Stimulated activated naive CD8-positive, alpha-beta T cell treated with anti-CD3 and anti-CD28 coated beads, Interleukin-15, Interleukin-2, amounts not matched to agents 100 U/mL and 50 U/mL, for 24 hours (primary cell): ENCODE results near the gene ETHE1.

Experiments used
- ATAC-seq: fragments of 150-1000 bp; cut with Tn5 transposase; one replicate; pipeline ENCODE4 v1.10.0; 2021
- DNase-seq: peaks from one replicate; pipeline ENCODE4 v3.0.0; 2021

The ETHE1 gene

GRCh38 chr19:43490759-43491158 is 36.2 kb downstream of the ETHE1 start:
- DNase-seq (no peak), ATAC-seq (no peak)

GRCh38 chr19:43489979-43490599 is 36.9 kb downstream of the ETHE1 start:
- DNase-seq (no peak), ATAC-seq (no peak)

GRCh38 chr19:43489310-43489709 is 37.7 kb downstream of the ETHE1 start:
- ATAC-seq, result no peak

GRCh38 chr19:43488179-43488578 is 38.8 kb downstream of the ETHE1 start:
- DNase-seq, result no peak
- ATAC-seq, result no peak

More at GRCh38 chr19:43489310-43489709, 37.7 kb downstream of the ETHE1 start:
- no peak for DNase-seq

- ATAC-seq (no peak), DNase-seq (no peak)
Observed at GRCh38 chr19:43486412-43486811, 40.6 kb downstream of the ETHE1 start.

GRCh38 chr19:43485951-43486350 is 41.0 kb downstream of the ETHE1 start:
- DNase-seq, result no peak
- ATAC-seq, result no peak

GRCh38 chr19:43483281-43483680 is 43.7 kb downstream of the ETHE1 start:
- no peak for ATAC-seq
- DNase-seq, result no peak

- DNase-seq, result no peak
- no peak for ATAC-seq
Observed at GRCh38 chr19:43482193-43482592, 44.8 kb downstream of the ETHE1 start.

GRCh38 chr19:43481701-43482100 is 45.3 kb downstream of the ETHE1 start:
- ATAC-seq, result no peak
- no peak for DNase-seq

GRCh38 chr19:43480574-43480973 is 46.4 kb downstream of the ETHE1 start:
- no peak for ATAC-seq
- no peak for DNase-seq

- DNase-seq (no peak), ATAC-seq (no peak)
Observed at GRCh38 chr19:43479961-43480561, 46.9 kb downstream of the ETHE1 start.

- no peak for ATAC-seq
- no peak for DNase-seq
Observed at GRCh38 chr19:43479226-43479625, 47.8 kb downstream of the ETHE1 start.

GRCh38 chr19:43478323-43478722 is 48.7 kb downstream of the ETHE1 start:
- ATAC-seq, result no peak
- DNase-seq, result no peak

GRCh38 chr19:43476606-43477005 is 50.4 kb downstream of the ETHE1 start:
- ATAC-seq (no peak), DNase-seq (no peak)

GRCh38 chr19:43474986-43475705 is 51.9 kb downstream of the ETHE1 start:
- ATAC-seq (peak; percentile 72), DNase-seq (peak; percentile 97)

GRCh38 chr19:43474487-43474886 is 52.5 kb downstream of the ETHE1 start:
- ATAC-seq (no peak), DNase-seq (no peak)

GRCh38 chr19:43471091-43471490 is 55.9 kb downstream of the ETHE1 start:
- DNase-seq (no peak), ATAC-seq (no peak)

- peak; percentile 35 for DNase-seq
- peak; percentile 66 for ATAC-seq
Observed at GRCh38 chr19:43470288-43470687, 56.7 kb downstream of the ETHE1 start.

GRCh38 chr19:43469160-43469480 is 57.9 kb downstream of the ETHE1 start:
- no peak for DNase-seq
- ATAC-seq, result no peak

GRCh38 chr19:43468354-43469159 is 58.4 kb downstream of the ETHE1 start:
- DNase-seq (no peak), ATAC-seq (no peak)

- DNase-seq (no peak), ATAC-seq (no peak)
Observed at GRCh38 chr19:43467730-43468129, 59.3 kb downstream of the ETHE1 start.

- no peak for ATAC-seq
Observed at GRCh38 chr19:43467276-43467675, 59.7 kb downstream of the ETHE1 start.

GRCh38 chr19:43466793-43467192 is 60.2 kb downstream of the ETHE1 start:
- ATAC-seq (no peak), DNase-seq (no peak)

More at GRCh38 chr19:43467276-43467675, 59.7 kb downstream of the ETHE1 start:
- DNase-seq, result no peak
